Vagina (tissue), 2 donors: ENCODE data around the gene DDIT3.
A peak's percentile ranks its signal among the peaks of the same experiment; 100 is the strongest.

Source experiments
- CTCF ChIP-seq, 3 experiments: fragments of 450-650 bp in 2 of 3; fragments of 200-600 bp in 1 of 3; sonication (generic) in 1 of 3; IDR thresholded peaks; one replicate each; pipeline ENCODE4 v1.5.1; 2017 to 2019; ENCODE audit warnings: antibody characterized with exemption in 3 of 3, mild to moderate bottlenecking in 2 of 3, moderate library complexity in 2 of 3
- POLR2A ChIP-seq, 2 donors: fragments of 450-650 bp; IDR thresholded peaks; one replicate each; pipeline ENCODE4 v1.6.1; 2017; ENCODE audit warnings: antibody characterized with exemption in 2 of 2, mild to moderate bottlenecking in 2 of 2, moderate library complexity in 2 of 2
- POLR2AphosphoS5 ChIP-seq, 2 donors: sonication (generic); formaldehyde crosslinking; IDR thresholded peaks; one replicate each; pipeline ENCODE4 v1.9.0; 2017; ENCODE audit warnings: antibody characterized with exemption in 2 of 2, mild to moderate bottlenecking in 2 of 2, low read depth in 1 of 2; ENCODE audit not compliant: insufficient read depth in 1 of 2

GRCh38 chr12:57522011-57522886 is 1.9 kb upstream of the DDIT3 start, which contains the start of gene MBD6:
- no peak for TF ChIP-seq CTCF (IDR thresholded peaks at IDR 0.05)
- peak in 1 of 2 donors; percentile 50 for TF ChIP-seq POLR2A (IDR thresholded peaks at IDR 0.05)
- TF ChIP-seq POLR2AphosphoS5 (IDR thresholded peaks at IDR 0.05; ENCODE audit: insufficient read depth in 1 of 2, low read depth in 1 of 2), result peak; percentile 60 to 94
